GM12878 (cell line): ENCODE results near the gene SLC17A7. TPM values are rescaled to one million over a fixed set of nuclear protein-coding genes. Genes with fewer than 3 reads are reported as not detected.
A peak's percentile ranks its signal among the peaks of the same experiment; 100 is the strongest.

Source experiments
- ASH2L ChIP-seq: fragments of 300-600, 200-600 bp; sonication (generic); IDR thresholded peaks from 2 replicates; pipeline ENCODE4 v1.6.1; 2017; ENCODE audit warnings: low read depth, mild to moderate bottlenecking, borderline replicate concordance
- ATF2 ChIP-seq: IDR thresholded peaks from 2 replicates; pipeline ENCODE4 v1.6.1; 2012; ENCODE audit warnings: low read length, inconsistent platforms
- ATF7 ChIP-seq: fragments of 450-650 bp; IDR thresholded peaks from 2 replicates; pipeline ENCODE4 v1.6.1; 2016; ENCODE audit warnings: low read depth, mild to moderate bottlenecking
- BHLHE40 ChIP-seq, 2 experiments: fragments of 450-650 bp in 1 of 2; IDR thresholded peaks; 2 replicates each; pipeline ENCODE4 v1.6.1; 2011 to 2017; ENCODE audit warnings: low read depth in 2 of 2, borderline replicate concordance in 1 of 2, improper control_type of control experiment in 1 of 2, low read length in 1 of 2, mild to moderate bottlenecking in 1 of 2
- MTA2 ChIP-seq: fragments of 450-650 bp; IDR thresholded peaks from 2 replicates; pipeline ENCODE4 v1.6.1; 2016; ENCODE audit warnings: low read depth, mild to moderate bottlenecking, moderate library complexity
- MYC ChIP-seq: IDR thresholded peaks from 2 replicates; pipeline ENCODE4 v1.6.1; 2011; ENCODE audit warnings: mild to moderate bottlenecking, low read length, moderate library complexity, inconsistent platforms; ENCODE audit not compliant: insufficient read depth, insufficient replicate concordance, insufficient read length, severe bottlenecking
- TCF12 ChIP-seq: IDR thresholded peaks from 2 replicates; pipeline ENCODE4 v1.6.1; 2011; ENCODE audit warnings: low read depth, mild to moderate bottlenecking, low read length
- ZNF207 ChIP-seq: fragments of 450-650 bp; IDR thresholded peaks from 2 replicates; pipeline ENCODE4 v1.6.1; 2014; ENCODE audit warnings: antibody characterized with exemption, mild to moderate bottlenecking, borderline replicate concordance
- polyA plus RNA-seq, 11 experiments: library from polyadenylated mRNA; depleted of rRNA in 4 of 11; unstranded in 6 of 11; stranded (reverse) in 5 of 11; fragments of >200 nt; fragmentation: Nextera tagmentation in 4 of 11; fragmentation: Illumina TruSeq in 1 of 11; extraction: Ambion mirVana in 4 of 11; extraction: Trizol in 1 of 11; gene quantifications; 1 replicate in 1 of 11; 2 replicates in 10 of 11; pipeline versions ENCODE4 v1.2.1 to v1.2.3, GENCODE V29; 2011 to 2016; ENCODE audit warnings: inconsistent platforms in 2 of 11, missing spikeins in 2 of 11, low read depth in 1 of 11
- total RNA-seq, 4 experiments: library from RNA; depleted of rRNA in 3 of 4; stranded (reverse); fragments of >200 nt in 3 of 4; fragmentation: Illumina TruSeq in 1 of 4; extraction: Trizol in 1 of 4; gene quantifications; 2 replicates each; pipeline versions ENCODE4 v1.2.1 to v1.2.3, GENCODE V29; 2013 to 2021
- TF ChIP-seq, protein P1 (sequence below): IDR thresholded peaks from 2 replicates; pipeline ENCODE4 v1.6.1; 2012; ENCODE audit warnings: improper control_type of control experiment, low read depth, low read length; ENCODE audit not compliant: insufficient replicate concordance
- TF ChIP-seq, protein P2 (sequence below): IDR thresholded peaks from 2 replicates; pipeline ENCODE4 v1.6.1; 2012; ENCODE audit warnings: low read depth, low read length, improper control_type of control experiment

SLC17A7 gene
- total and polyA plus RNA-seq, 10 of the 15 experiments (the other 5 are each of a cell fraction or from before 2014, with no cell fraction given) = 0.03 to 0.24 (median 0.06) TPM; not detected in 6

DNA sequence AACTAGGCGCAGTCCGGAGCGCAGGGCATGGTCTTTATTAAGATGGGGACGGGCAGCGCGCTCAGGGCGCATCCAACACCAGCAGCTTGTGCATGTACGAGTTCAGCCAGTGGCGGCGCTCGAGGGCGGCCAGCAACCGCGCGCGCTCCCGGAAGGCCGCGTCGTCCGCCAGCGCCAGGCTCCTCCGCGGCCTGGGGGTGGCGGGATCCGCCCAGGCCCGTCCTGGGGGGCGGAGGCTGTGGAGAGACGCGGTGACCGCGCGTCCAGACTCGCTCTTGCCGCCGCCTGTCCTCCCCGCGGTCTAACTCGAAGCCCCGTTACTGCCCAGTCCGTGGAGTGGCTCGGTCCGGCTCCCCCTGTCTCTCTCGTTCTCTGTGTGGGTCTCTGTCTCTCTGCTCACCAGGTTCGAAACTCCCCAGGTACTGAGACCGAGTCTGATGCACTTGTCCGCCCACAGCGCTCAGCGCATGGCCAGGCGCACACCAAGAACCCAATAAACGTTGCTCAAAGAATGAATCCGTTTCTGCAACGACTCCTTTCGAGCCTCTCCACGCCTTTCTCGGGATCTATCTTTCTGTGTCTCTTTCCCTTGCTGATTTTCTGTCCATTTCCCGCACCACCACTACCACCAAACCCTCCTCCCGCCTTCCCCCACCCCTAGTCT, 18.8 kb downstream of the SLC17A7 start (continued):
- TF ChIP-seq TCF12 (no peak), ATF7 (no peak), MTA2 (no peak), MYC (no peak), ATF2 (no peak), BHLHE40 (IDR thresholded peaks at IDR 0.05; ENCODE audit: borderline replicate concordance in 1 of 2, low read depth in 2 of 2, low read length in 1 of 2) (0 out of 4 replicates have a peak, but pooled peaks of 1 of the 2 experiments have one; percentile 6), ZNF207 (no peak), ASH2L (no peak)
- TF ChIP-seq, protein P1, sequence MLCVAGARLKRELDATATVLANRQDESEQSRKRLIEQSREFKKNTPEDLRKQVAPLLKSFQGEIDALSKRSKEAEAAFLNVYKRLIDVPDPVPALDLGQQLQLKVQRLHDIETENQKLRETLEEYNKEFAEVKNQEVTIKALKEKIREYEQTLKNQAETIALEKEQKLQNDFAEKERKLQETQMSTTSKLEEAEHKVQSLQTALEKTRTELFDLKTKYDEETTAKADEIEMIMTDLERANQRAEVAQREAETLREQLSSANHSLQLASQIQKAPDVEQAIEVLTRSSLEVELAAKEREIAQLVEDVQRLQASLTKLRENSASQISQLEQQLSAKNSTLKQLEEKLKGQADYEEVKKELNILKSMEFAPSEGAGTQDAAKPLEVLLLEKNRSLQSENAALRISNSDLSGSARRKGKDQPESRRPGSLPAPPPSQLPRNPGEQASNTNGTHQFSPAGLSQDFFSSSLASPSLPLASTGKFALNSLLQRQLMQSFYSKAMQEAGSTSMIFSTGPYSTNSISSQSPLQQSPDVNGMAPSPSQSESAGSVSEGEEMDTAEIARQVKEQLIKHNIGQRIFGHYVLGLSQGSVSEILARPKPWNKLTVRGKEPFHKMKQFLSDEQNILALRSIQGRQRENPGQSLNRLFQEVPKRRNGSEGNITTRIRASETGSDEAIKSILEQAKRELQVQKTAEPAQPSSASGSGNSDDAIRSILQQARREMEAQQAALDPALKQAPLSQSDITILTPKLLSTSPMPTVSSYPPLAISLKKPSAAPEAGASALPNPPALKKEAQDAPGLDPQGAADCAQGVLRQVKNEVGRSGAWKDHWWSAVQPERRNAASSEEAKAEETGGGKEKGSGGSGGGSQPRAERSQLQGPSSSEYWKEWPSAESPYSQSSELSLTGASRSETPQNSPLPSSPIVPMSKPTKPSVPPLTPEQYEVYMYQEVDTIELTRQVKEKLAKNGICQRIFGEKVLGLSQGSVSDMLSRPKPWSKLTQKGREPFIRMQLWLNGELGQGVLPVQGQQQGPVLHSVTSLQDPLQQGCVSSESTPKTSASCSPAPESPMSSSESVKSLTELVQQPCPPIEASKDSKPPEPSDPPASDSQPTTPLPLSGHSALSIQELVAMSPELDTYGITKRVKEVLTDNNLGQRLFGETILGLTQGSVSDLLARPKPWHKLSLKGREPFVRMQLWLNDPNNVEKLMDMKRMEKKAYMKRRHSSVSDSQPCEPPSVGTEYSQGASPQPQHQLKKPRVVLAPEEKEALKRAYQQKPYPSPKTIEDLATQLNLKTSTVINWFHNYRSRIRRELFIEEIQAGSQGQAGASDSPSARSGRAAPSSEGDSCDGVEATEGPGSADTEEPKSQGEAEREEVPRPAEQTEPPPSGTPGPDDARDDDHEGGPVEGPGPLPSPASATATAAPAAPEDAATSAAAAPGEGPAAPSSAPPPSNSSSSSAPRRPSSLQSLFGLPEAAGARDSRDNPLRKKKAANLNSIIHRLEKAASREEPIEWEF = no peak
- TF ChIP-seq, protein P2, sequence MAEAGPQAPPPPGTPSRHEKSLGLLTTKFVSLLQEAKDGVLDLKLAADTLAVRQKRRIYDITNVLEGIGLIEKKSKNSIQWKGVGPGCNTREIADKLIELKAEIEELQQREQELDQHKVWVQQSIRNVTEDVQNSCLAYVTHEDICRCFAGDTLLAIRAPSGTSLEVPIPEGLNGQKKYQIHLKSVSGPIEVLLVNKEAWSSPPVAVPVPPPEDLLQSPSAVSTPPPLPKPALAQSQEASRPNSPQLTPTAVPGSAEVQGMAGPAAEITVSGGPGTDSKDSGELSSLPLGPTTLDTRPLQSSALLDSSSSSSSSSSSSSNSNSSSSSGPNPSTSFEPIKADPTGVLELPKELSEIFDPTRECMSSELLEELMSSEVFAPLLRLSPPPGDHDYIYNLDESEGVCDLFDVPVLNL = no peak
